HepG2 (cell line): ENCODE results near the gene IL33. TPM values are rescaled to one million over a fixed set of nuclear protein-coding genes. Genes with fewer than 3 reads are reported as not detected.

Experiments
- ATAC-seq: fragments of 200-7000 bp; cut with Tn5 transposase; 3 replicates; pipeline ENCODE4 v1.9.1; 2020; ENCODE audit warnings: mild to moderate bottlenecking, moderate library complexity
- BruUV-seq: library from RNA; stranded (reverse); fragments of 400-500 nt; replicated peaks from 2 replicates; lab custom pipeline; 2021; lab: Mats Ljungman, UMichigan
- CTCF ChIA-PET: fragments of 300-600 bp; formaldehyde crosslinking; extraction: SDS; loops from one replicate; lab custom pipeline; 2021; ENCODE audit warnings: low total read pairs, inconsistent platforms, low intra/inter-chr PET ratio; lab: Yijun Ruan, JAX
- POLR2A ChIA-PET: fragments of 350-600 bp; sonication (Branson Sonifier 250); formaldehyde crosslinking; loops from one replicate; lab custom pipeline; 2020; ENCODE audit warnings: antibody characterized with exemption, inconsistent platforms; lab: Yijun Ruan, JAX
- DNase-seq: peaks from one replicate; pipeline ENCODE4 v3.0.0-alpha.2; 2015; ENCODE audit warnings: low spot score
- FAIRE-seq: peaks from 3 replicates; lab custom pipeline; 2011; peaks lifted over from hg19 to GRCh38; lab: Jason Lieb, UNC
- H2AFZ ChIP-seq: one replicate; pipeline ENCODE4 v1.6.1; 2011; ENCODE audit warnings: low read length, inconsistent platforms
- H3K27ac ChIP-seq: fragments of 300-600 bp; 3 replicates; pipeline ENCODE4 v1.8.0; 2011; ENCODE audit warnings: mixed run types, mild to moderate bottlenecking, mixed read lengths, low read length, inconsistent platforms; ENCODE audit not compliant: insufficient read depth; ENCODE audit errors: extremely low read length
- H3K27me3 ChIP-seq, 2 experiments: fragments of 200-600 bp in 1 of 2; 2 replicates in 1 of 2; 3 replicates in 1 of 2; pipeline versions ENCODE4 v1.6.0 to v1.8.0; 2011; ENCODE audit warnings: low read length in 2 of 2, mild to moderate bottlenecking in 2 of 2, moderate library complexity in 2 of 2, inconsistent platforms in 1 of 2; ENCODE audit not compliant: insufficient read depth in 2 of 2, control insufficient read depth in 1 of 2
- H3K36me3 ChIP-seq, 2 experiments: fragments of 200-600 bp in 1 of 2; replicated peaks in 1 of 2; 2 replicates in 1 of 2; 3 replicates in 1 of 2; pipeline versions ENCODE4 v1.5.1 to v1.8.0; 2011; ENCODE audit warnings: low read length in 2 of 2, inconsistent platforms in 1 of 2; ENCODE audit not compliant: insufficient read depth in 2 of 2, control insufficient read depth in 1 of 2
- H3K4me1 ChIP-seq: 2 replicates; pipeline ENCODE4 v1.5.1; 2012; ENCODE audit warnings: low read length, inconsistent platforms; ENCODE audit not compliant: insufficient read depth
- H3K4me2 ChIP-seq: 2 replicates; pipeline ENCODE4 v1.6.0; 2011; ENCODE audit warnings: low read depth, low read length, inconsistent platforms
- H3K4me3 ChIP-seq, 3 experiments: fragments of 200-600 bp in 1 of 3; sonication (generic), shearing (Covaris generic) in 1 of 3; replicated peaks in 1 of 3; 2 replicates each; pipeline ENCODE4 v1.5.1; 2011 to 2016; ENCODE audit warnings: low read length in 3 of 3, inconsistent platforms in 2 of 3, low read depth in 2 of 3, mild to moderate bottlenecking in 2 of 3, control low read depth in 1 of 3, mixed read lengths in 1 of 3; ENCODE audit not compliant: insufficient read depth in 1 of 3
- H3K79me2 ChIP-seq: one replicate; pipeline ENCODE4 v1.6.1; 2011; ENCODE audit warnings: low read length, inconsistent platforms; ENCODE audit not compliant: insufficient read depth
- H3K9ac ChIP-seq: 2 replicates; pipeline ENCODE4 v1.6.0; 2011; ENCODE audit warnings: mild to moderate bottlenecking, low read depth, low read length, inconsistent platforms; ENCODE audit not compliant: insufficient read depth
- H3K9me3 ChIP-seq: 2 replicates; pipeline ENCODE4 v1.5.1; 2012; ENCODE audit warnings: mild to moderate bottlenecking, low read length
- H4K20me1 ChIP-seq: 2 replicates; pipeline ENCODE4 v1.6.0; 2011; ENCODE audit warnings: inconsistent platforms, mild to moderate bottlenecking, low read length, moderate library complexity; ENCODE audit not compliant: insufficient read depth
- AGO1 ChIP-seq: fragments of 200-400 bp; formaldehyde crosslinking; IDR thresholded peaks from 2 replicates; pipeline ENCODE4 v1.6.1; 2017; ENCODE audit warnings: mild to moderate bottlenecking, low read depth, low read length, moderate library complexity; ENCODE audit not compliant: poor library complexity, severe bottlenecking
- ARHGAP35 ChIP-seq: sonication (generic); formaldehyde crosslinking; IDR thresholded peaks from 2 replicates; pipeline ENCODE4 v1.9.0; 2022; ENCODE audit warnings: mild to moderate bottlenecking, inconsistent platforms, moderate library complexity, missing genetic modification reagents, borderline replicate concordance
- CBX5 ChIP-seq: sonication (generic); formaldehyde crosslinking; IDR thresholded peaks from 2 replicates; pipeline ENCODE4 v1.4.0; 2020; ENCODE audit warnings: missing genetic modification reagents, borderline replicate concordance
- CERS6 ChIP-seq: sonication (generic); formaldehyde crosslinking; IDR thresholded peaks from 2 replicates; pipeline ENCODE4 v1.5.0; 2020; ENCODE audit warnings: missing genetic modification reagents
- FIP1L1 ChIP-seq: fragments of 200-400 bp; formaldehyde crosslinking; IDR thresholded peaks from 2 replicates; pipeline ENCODE4 v1.6.1; 2018; ENCODE audit warnings: low read depth, mild to moderate bottlenecking, low read length, moderate library complexity, borderline replicate concordance; ENCODE audit not compliant: insufficient read depth
- HDAC1 ChIP-seq: sonication (generic); formaldehyde crosslinking; IDR thresholded peaks from 2 replicates; pipeline ENCODE4 v1.5.1; 2020; ENCODE audit warnings: mild to moderate bottlenecking, missing genetic modification reagents
- MYNN ChIP-seq: sonication (generic); formaldehyde crosslinking; IDR thresholded peaks from 2 replicates; pipeline ENCODE4 v1.4.0; 2020; ENCODE audit warnings: mild to moderate bottlenecking, low read depth, missing genetic modification reagents
- NR3C1 ChIP-seq: sonication (generic); formaldehyde crosslinking; IDR thresholded peaks from 2 replicates; pipeline ENCODE4 v1.4.0; 2020; ENCODE audit warnings: missing genetic modification reagents
- RAD51 ChIP-seq: fragments of 450-650 bp; IDR thresholded peaks from 2 replicates; pipeline ENCODE4 v1.6.1; 2016; ENCODE audit warnings: borderline replicate concordance
- RELA ChIP-seq: sonication (generic); formaldehyde crosslinking; IDR thresholded peaks from 2 replicates; pipeline ENCODE4 v1.4.0; 2020; ENCODE audit warnings: missing genetic modification reagents
- SP1 ChIP-seq, 2 experiments: fragments of 450-650 bp in 1 of 2; sonication (generic) in 1 of 2; formaldehyde crosslinking in 1 of 2; IDR thresholded peaks; 2 replicates each; pipeline versions ENCODE4 v1.4.0 to v1.6.1; 2016 to 2020; ENCODE audit warnings: missing genetic modification reagents in 1 of 2
- ZBTB46 ChIP-seq: sonication (generic); formaldehyde crosslinking; IDR thresholded peaks from 2 replicates; pipeline ENCODE4 v1.4.0; 2020; ENCODE audit warnings: mild to moderate bottlenecking, missing genetic modification reagents, borderline replicate concordance
- ZC3H13 ChIP-seq: sonication (generic); formaldehyde crosslinking; IDR thresholded peaks from 2 replicates; pipeline ENCODE4 v1.8.1; 2023; ENCODE audit warnings: mild to moderate bottlenecking, missing genetic modification reagents, moderate library complexity
- ZNF24 ChIP-seq: fragments of 450-650 bp; IDR thresholded peaks from 2 replicates; pipeline ENCODE4 v1.6.1; 2017; ENCODE audit warnings: antibody characterized with exemption, mild to moderate bottlenecking
- ZNF672 ChIP-seq: sonication (generic); formaldehyde crosslinking; IDR thresholded peaks from 2 replicates; pipeline ENCODE4 v1.8.1; 2022; ENCODE audit warnings: missing genetic modification reagents
- ZNF674 ChIP-seq: sonication (generic); formaldehyde crosslinking; IDR thresholded peaks from 2 replicates; pipeline ENCODE4 v1.5.0; 2020; ENCODE audit warnings: low read depth, mild to moderate bottlenecking, missing genetic modification reagents
- ZZZ3 ChIP-seq: sonication (generic); formaldehyde crosslinking; IDR thresholded peaks from 2 replicates; pipeline ENCODE4 v1.4.0; 2020; ENCODE audit warnings: missing genetic modification reagents, mild to moderate bottlenecking, borderline replicate concordance
- in situ Hi-C: cut with HindIII; loops from 2 replicates; pipeline ENCODE4 v1.10.0; 2017; ENCODE audit warnings: low pct_unique_long_range_greater_than_20kb; ENCODE audit not compliant: extremely low pct_ligation_motif_present
- intact Hi-C: fragments of 100-400 bp; cut with micrococcal nuclease; formaldehyde crosslinking; loops from one replicate; pipeline ENCODE4 v1.10.0; 2022; ENCODE audit not compliant: unreplicated experiment
- polyA plus RNA-seq, 8 experiments: library from polyadenylated mRNA; depleted of rRNA in 3 of 8; stranded (reverse) in 7 of 8; unstranded in 1 of 8; fragments of >200 nt; fragmentation: Illumina TruSeq in 4 of 8; extraction: Trizol in 4 of 8; gene quantifications; 2 replicates each; pipeline versions ENCODE4 v1.2.1 to v1.2.3, GENCODE V29; 2011 to 2016; ENCODE audit warnings: low read depth in 4 of 8, missing spikeins in 1 of 8, mixed read lengths in 1 of 8; ENCODE audit not compliant: insufficient read depth in 1 of 8
- total RNA-seq, 5 experiments: library from RNA; depleted of rRNA; stranded (reverse); fragments of >200 nt; fragmentation: Illumina TruSeq; extraction: Trizol; gene quantifications; 2 replicates each; pipeline ENCODE4 v1.2.3, GENCODE V29; 2016; ENCODE audit warnings: low read depth in 1 of 5

IL33 gene
- total and polyA plus RNA-seq, 2 of the 13 experiments (the other 11 are each of a cell fraction or from before 2014, with no cell fraction given): 0.05 TPM; not detected in 1

- Histone ChIP-seq H3K9me3 (no peaks in the 10 kb centered on the region), H3K4me3 (no peak overlapping the region), H3K79me2 (no peaks in the 10 kb centered on the region), H3K4me2 (no peak overlapping the region), H3K9ac (no peak overlapping the region), H3K27ac (no peak overlapping the region), H2AFZ (no peak overlapping the region), H3K27me3 (no peaks in the 10 kb centered on the region), H4K20me1 (no peaks in the 10 kb centered on the region), H3K36me3 (no peaks in the 10 kb centered on the region), H3K4me1 (no peaks in the 10 kb centered on the region)
- intact Hi-C loops (no loop called here), in situ Hi-C loops (loop anchor here (10.0 kb wide), 2 partner anchors 248 to 428 kb away; no protein-coding TSS in a partner anchor)
- FAIRE-seq: no peak
- ATAC-seq: no peak
- TF ChIP-seq RELA (CRISPR knock-in tag): no peak
- no peak for TF ChIP-seq ZZZ3
- TF ChIP-seq SP1 (IDR thresholded peaks at IDR 0.05): no peak
- no peak for TF ChIP-seq SP1 (CRISPR knock-in tag; IDR thresholded peaks at IDR 0.05)
- TF ChIP-seq NR3C1 (CRISPR knock-in tag): no peak
- no peak for TF ChIP-seq HDAC1 (CRISPR knock-in tag)
- TF ChIP-seq ZC3H13 (CRISPR knock-in tag): no peak
- TF ChIP-seq ARHGAP35 (CRISPR knock-in tag): no peak
- no peak for TF ChIP-seq ZNF672 (CRISPR knock-in tag)
- no peak for TF ChIP-seq CERS6 (CRISPR knock-in tag)
- no peak for TF ChIP-seq ZNF24
- no peak for TF ChIP-seq RAD51
- TF ChIP-seq FIP1L1: no peak
- TF ChIP-seq MYNN: no peak
- TF ChIP-seq ZNF674 (CRISPR knock-in tag): no peak
- no peak for TF ChIP-seq ZBTB46 (CRISPR knock-in tag)
- TF ChIP-seq AGO1: no peak
- no peak for TF ChIP-seq CBX5 (CRISPR knock-in tag)
- ChIA-PET POLR2A (no interaction called here), CTCF (no interaction called here)
- no TSS peak for BruUV-seq
- no peak for DNase-seq
Observed at GRCh38 chr9:6302417-6302816, 86.8 kb downstream of the IL33 start.
